Neural cell (in vitro differentiated cells): ENCODE results near the gene HIP1. TPM values are rescaled to one million over a fixed set of nuclear protein-coding genes. Genes with fewer than 3 reads are reported as not detected.

ENCODE experiments used
- H2AFZ ChIP-seq: fragments of 200-600, 300-800 bp; sonication (generic), shearing (Covaris generic); 2 replicates; pipeline ENCODE4 v1.6.0; 2014; ENCODE audit warnings: low read depth, mild to moderate bottlenecking, antibody characterized with exemption, low read length, moderate library complexity
- H3F3A ChIP-seq: fragments of 200-600 bp; shearing (Covaris generic); 2 replicates; pipeline ENCODE4 v1.6.1; 2016; ENCODE audit warnings: mild to moderate bottlenecking, moderate library complexity, mixed read lengths, antibody characterized with exemption, low read length; ENCODE audit not compliant: insufficient read depth, poor library complexity, severe bottlenecking
- H3K27ac ChIP-seq: fragments of 200-600, 300-800 bp; sonication (generic), shearing (Covaris generic); 2 replicates; pipeline ENCODE4 v1.5.1; 2014; ENCODE audit warnings: mild to moderate bottlenecking, low read length, moderate library complexity
- H3K27me3 ChIP-seq: fragments of 300-800, 200-600 bp; sonication (generic), shearing (Covaris generic); 2 replicates; pipeline ENCODE4 v1.6.0; 2014; ENCODE audit warnings: mild to moderate bottlenecking, low read depth, low read length, moderate library complexity; ENCODE audit not compliant: insufficient read depth
- H3K36me3 ChIP-seq: fragments of 300-800, 200-600 bp; sonication (generic), shearing (Covaris generic); 2 replicates; pipeline ENCODE4 v1.5.1; 2014; ENCODE audit warnings: mild to moderate bottlenecking, antibody characterized with exemption, low read length, moderate library complexity; ENCODE audit not compliant: insufficient read depth
- H3K4me2 ChIP-seq: fragments of 300-800, 200-600 bp; sonication (generic), shearing (Covaris generic); 2 replicates; pipeline ENCODE4 v1.6.0; 2014; ENCODE audit warnings: mild to moderate bottlenecking, low read length
- H3K4me3 ChIP-seq: fragments of 300-800, 200-600 bp; sonication (generic), shearing (Covaris generic); 2 replicates; pipeline ENCODE4 v1.5.1; 2014; ENCODE audit warnings: mild to moderate bottlenecking, low read length, moderate library complexity
- H3K79me2 ChIP-seq: fragments of 200-600 bp; shearing (Covaris generic); replicated peaks from 2 replicates; pipeline ENCODE4 v1.6.0; 2014; ENCODE audit warnings: mild to moderate bottlenecking, low read length, moderate library complexity; ENCODE audit not compliant: insufficient read depth
- H3K9ac ChIP-seq: fragments of 300-800, 200-600 bp; sonication (generic), shearing (Covaris generic); 2 replicates; pipeline ENCODE4 v1.6.1; 2016; ENCODE audit warnings: mild to moderate bottlenecking, low read length, mixed read lengths
- H3K9me2 ChIP-seq: fragments of 200-600 bp; shearing (Covaris generic); 2 replicates; pipeline ENCODE4 v1.6.1; 2016; ENCODE audit warnings: mild to moderate bottlenecking, low read length, mixed read lengths; ENCODE audit not compliant: insufficient read depth
- H3K9me3 ChIP-seq: fragments of 200-600, 300-800 bp; sonication (generic), shearing (Covaris generic); 2 replicates; pipeline ENCODE4 v1.6.1; 2016; ENCODE audit warnings: mild to moderate bottlenecking, mixed run types, low read length, moderate library complexity, mixed read lengths
- H4K20me1 ChIP-seq: fragments of 200-600 bp; shearing (Covaris generic); 2 replicates; pipeline ENCODE4 v1.6.1; 2016; ENCODE audit warnings: mild to moderate bottlenecking, mixed run types; ENCODE audit not compliant: insufficient read depth
- CTCF ChIP-seq: fragments of 450-650 bp; IDR thresholded peaks from 2 replicates; pipeline ENCODE4 v1.5.1; 2014; ENCODE audit warnings: antibody characterized with exemption, mild to moderate bottlenecking, moderate library complexity; ENCODE audit not compliant: poor library complexity, severe bottlenecking
- EP300 ChIP-seq: fragments of 450-650 bp; conservative IDR thresholded peaks from 2 replicates; pipeline ENCODE4 v1.6.1; 2014; ENCODE audit warnings: antibody characterized with exemption, mild to moderate bottlenecking, moderate library complexity; ENCODE audit not compliant: poor library complexity, severe bottlenecking
- EZH2 ChIP-seq: fragments of 200-600, 300-800 bp; shearing (Covaris generic), sonication (generic); IDR thresholded peaks from 2 replicates; pipeline ENCODE4 v1.6.1; 2014; ENCODE audit warnings: antibody characterized with exemption, low read length, borderline replicate concordance, mild to moderate bottlenecking; ENCODE audit not compliant: insufficient read depth, poor library complexity, severe bottlenecking
- MXI1 ChIP-seq: fragments of 450-650 bp; conservative IDR thresholded peaks from 2 replicates; pipeline ENCODE4 v1.6.1; 2014; ENCODE audit warnings: antibody characterized with exemption, mild to moderate bottlenecking; ENCODE audit not compliant: poor library complexity, severe bottlenecking
- POLR2AphosphoS5 ChIP-seq: IDR thresholded peaks from 2 replicates; pipeline ENCODE4 v1.6.1; 2012
- RAD21 ChIP-seq: fragments of 450-650 bp; conservative IDR thresholded peaks from 2 replicates; pipeline ENCODE4 v1.6.1; 2014; ENCODE audit warnings: antibody characterized with exemption, mild to moderate bottlenecking, moderate library complexity
- REST ChIP-seq: IDR thresholded peaks from 2 replicates; pipeline ENCODE4 v1.6.1; 2012; ENCODE audit warnings: borderline replicate concordance
- SMC3 ChIP-seq: fragments of 450-650 bp; conservative IDR thresholded peaks from 2 replicates; pipeline ENCODE4 v1.6.1; 2014; ENCODE audit warnings: antibody characterized with exemption, mild to moderate bottlenecking, moderate library complexity; ENCODE audit not compliant: poor library complexity
- TAF1 ChIP-seq: IDR thresholded peaks from 2 replicates; pipeline ENCODE4 v1.6.1; 2012; ENCODE audit warnings: low read depth
- polyA plus RNA-seq: library from polyadenylated mRNA; depleted of rRNA; stranded (reverse); fragments of >200 nt; gene quantifications from 2 replicates; pipeline ENCODE4 v1.2.3, GENCODE V29; 2014

Gene HIP1
- polyA plus RNA-seq, 1 donor from 2014 or later: 12.9 TPM

DNA sequence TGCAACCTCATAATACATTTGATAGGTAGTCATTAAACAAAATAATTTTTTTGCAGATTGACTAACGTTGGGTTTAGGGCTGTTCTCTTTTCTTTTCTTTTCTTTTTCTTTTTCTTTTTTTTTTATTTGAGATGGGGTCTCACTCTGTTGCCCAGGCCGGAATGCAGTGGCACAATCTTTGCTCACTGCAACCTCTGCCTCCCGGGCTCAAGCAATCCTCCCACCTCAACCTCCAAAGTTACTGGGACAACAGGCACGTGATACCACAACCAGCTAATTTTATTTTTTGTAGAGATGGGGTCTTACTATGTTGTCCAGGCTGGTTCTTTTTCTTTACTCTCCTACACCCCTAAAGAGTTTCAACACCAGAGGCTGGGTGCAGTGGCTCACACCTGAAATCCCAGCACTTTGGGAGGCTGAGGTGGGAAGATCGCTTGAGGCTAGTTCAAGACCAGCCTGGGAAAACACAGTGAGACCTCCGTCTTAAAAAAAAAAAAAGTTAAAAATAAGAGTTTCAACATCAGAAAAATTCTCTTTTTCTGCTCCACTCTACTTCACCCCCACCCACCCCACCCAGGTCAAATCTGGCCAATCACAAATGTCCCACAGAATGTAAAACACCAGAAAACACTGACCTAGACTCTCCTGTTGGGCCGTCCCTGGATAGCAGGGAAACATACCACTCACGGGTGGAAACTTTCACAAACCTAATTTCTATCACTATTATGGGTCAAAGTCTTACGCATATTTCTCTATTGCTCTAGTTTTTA lies 3.0 kb downstream of the HIP1 start:
- H3K9me2 ChIP-seq: no peaks in the 10 kb centered on the region
- H3K4me2 ChIP-seq: no peak overlapping the region
- H3K4me3 ChIP-seq: no peak overlapping the region
- H3F3A ChIP-seq: no peaks in the 10 kb centered on the region
- no peak overlapping the region for H3K9ac ChIP-seq
- no peak for TF ChIP-seq RAD21
- no peak for TF ChIP-seq SMC3
- TF ChIP-seq MXI1: no peak
- no peak for TF ChIP-seq EZH2
- no peak for TF ChIP-seq CTCF
- TF ChIP-seq REST: no peak
- no peak for TF ChIP-seq POLR2AphosphoS5
- no peak for TF ChIP-seq EP300
- TF ChIP-seq TAF1: no peak
- no peaks in the 10 kb centered on the region for H3K27me3 ChIP-seq
- H3K27ac ChIP-seq: no peak overlapping the region
- H3K9me3 ChIP-seq: no peaks in the 10 kb centered on the region
- no peaks in the 10 kb centered on the region for H3K79me2 ChIP-seq
- no peaks in the 10 kb centered on the region for H4K20me1 ChIP-seq
- no peaks in the 10 kb centered on the region for H3K36me3 ChIP-seq
- no peak overlapping the region for H2AFZ ChIP-seq

DNA sequence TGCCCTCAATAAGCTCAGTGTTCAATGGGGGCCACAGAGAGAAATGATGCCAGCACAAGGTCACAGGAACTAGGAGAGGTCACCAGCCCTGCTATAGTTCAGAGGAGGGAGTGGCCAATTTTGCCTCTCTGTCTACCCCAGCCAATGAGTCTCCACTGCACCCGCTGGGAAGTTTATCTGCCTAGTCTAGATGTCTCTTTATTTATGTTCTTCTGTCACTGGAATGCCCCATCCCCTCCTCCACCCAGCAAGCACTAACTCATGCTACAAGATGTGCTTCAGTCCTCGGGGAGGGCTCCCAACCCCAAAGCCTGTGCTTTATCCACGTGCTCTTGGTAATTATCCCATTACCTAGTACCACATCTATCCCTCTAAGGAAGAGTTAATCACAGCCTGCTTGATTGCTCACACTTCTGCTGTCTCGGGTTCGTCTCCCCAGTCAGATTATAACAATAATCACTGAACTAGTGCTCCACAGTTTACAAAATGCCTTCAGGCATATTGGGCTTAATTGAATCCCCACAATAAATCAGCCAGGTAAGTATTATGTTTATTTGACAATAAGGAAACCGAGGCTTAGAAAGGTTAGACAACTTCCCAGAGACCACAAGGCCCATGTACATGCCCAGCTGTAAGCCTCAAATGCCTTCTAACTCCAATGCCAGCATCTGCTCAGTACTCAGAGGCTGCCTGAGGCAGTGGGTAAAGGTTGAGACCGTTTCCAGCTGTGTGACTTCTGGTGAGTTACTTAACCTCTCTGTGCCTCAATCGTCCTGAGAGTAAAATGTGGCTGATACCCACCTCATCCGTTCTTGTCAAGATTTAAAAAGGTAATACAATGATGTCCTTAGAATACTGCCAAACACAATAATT lies 3.9 kb downstream of the HIP1 start:
- no peaks in the 10 kb centered on the region for H3K9me3 ChIP-seq
- H3K4me3 ChIP-seq: no peak overlapping the region
- no peaks in the 10 kb centered on the region for H3K79me2 ChIP-seq
- no peaks in the 10 kb centered on the region for H3F3A ChIP-seq
- no peak overlapping the region for H3K27ac ChIP-seq
- no peaks in the 10 kb centered on the region for H4K20me1 ChIP-seq
- H2AFZ ChIP-seq: no peak overlapping the region
- TF ChIP-seq POLR2AphosphoS5: no peak
- no peak for TF ChIP-seq REST
- TF ChIP-seq CTCF: no peak
- TF ChIP-seq EZH2: no peak
- no peak for TF ChIP-seq MXI1
- no peak for TF ChIP-seq SMC3
- TF ChIP-seq EP300: no peak
- H3K36me3 ChIP-seq: no peaks in the 10 kb centered on the region
- H3K4me2 ChIP-seq: no peak overlapping the region
- no peaks in the 10 kb centered on the region for H3K27me3 ChIP-seq
- H3K9me2 ChIP-seq: no peaks in the 10 kb centered on the region
- H3K9ac ChIP-seq: no peak overlapping the region
